ENCODE measurements around the gene EIF3I. TPM values are rescaled to one million over a fixed set of nuclear protein-coding genes. Genes with fewer than 3 reads are reported as not detected.

EIF3I gene
- total RNA-seq, 1 experiment from 2014 or later = 332 TPM

GRCh38 chr1:32198237-32199042 is 23.8 kb upstream of the EIF3I start:
- DNase-seq (ENCODE audit: low spot score) = no peak

GRCh38 chr1:32199043-32199716 is 23.0 kb upstream of the EIF3I start:
- no peak for DNase-seq (ENCODE audit: low spot score)

- no peak for DNase-seq (ENCODE audit: low spot score)
Observed at GRCh38 chr1:32199717-32200072, 22.5 kb upstream of the EIF3I start.

GRCh38 chr1:32200226-32201010 is 21.8 kb upstream of the EIF3I start, which contains the start of gene CCDC28B:
Gene CCDC28B (plus strand): TSS chr1:32200595. CDS start chr1:32201936, 1,341 bp downstream.
- DNase-seq (ENCODE audit: low spot score) = peak; percentile 53

- DNase-seq (ENCODE audit: low spot score) = peak; percentile 40
Observed at GRCh38 chr1:32201011-32201855, 21.0 kb upstream of the EIF3I start.

GRCh38 chr1:32204943-32205361 is 17.3 kb upstream of the EIF3I start:
- DNase-seq (ENCODE audit: low spot score) = peak; percentile 51

- DNase-seq (ENCODE audit: low spot score) = peak; percentile 93
Observed at GRCh38 chr1:32205401-32206370, 16.5 kb upstream of the EIF3I start, which contains the start of gene IQCC. Gene IQCC (plus strand): TSS chr1:32205671. CDS start chr1:32205682, 11 bp downstream.

- DNase-seq (ENCODE audit: low spot score) = no peak
Observed at GRCh38 chr1:32208469-32208868, 13.7 kb upstream of the EIF3I start.

GRCh38 chr1:32208891-32209328 is 13.3 kb upstream of the EIF3I start, which contains the start of gene DCDC2B:
Gene DCDC2B (plus strand): TSS chr1:32209089. CDS start chr1:32209094, 5 bp downstream.
- peak; percentile 99 for DNase-seq (ENCODE audit: low spot score)

- DNase-seq (ENCODE audit: low spot score) = peak; percentile 79
Observed at GRCh38 chr1:32215629-32216480, 6.4 kb upstream of the EIF3I start.

- DNase-seq (ENCODE audit: low spot score) = no peak
Observed at GRCh38 chr1:32216566-32216965, 5.6 kb upstream of the EIF3I start.

- DNase-seq (ENCODE audit: low spot score) = no peak
Observed at GRCh38 chr1:32219022-32219421, 3.2 kb upstream of the EIF3I start.

- no peak for DNase-seq (ENCODE audit: low spot score)
Observed at GRCh38 chr1:32220746-32221580, 1.2 kb upstream of the EIF3I start.

- no peak for DNase-seq (ENCODE audit: low spot score)
Observed at GRCh38 chr1:32221581-32221979, 627 bp upstream of the EIF3I start.

GRCh38 chr1:32223683-32224082 is 1.5 kb downstream of the EIF3I start:
- DNase-seq (ENCODE audit: low spot score) = no peak

GRCh38 chr1:32224285-32224684 is 2.1 kb downstream of the EIF3I start:
- no peak for DNase-seq (ENCODE audit: low spot score)

- DNase-seq (ENCODE audit: low spot score) = no peak
Observed at GRCh38 chr1:32228771-32229170, 6.6 kb downstream of the EIF3I start.
